ENCODE measurements around the gene C7.
A peak's percentile ranks its signal among the peaks of the same experiment; 100 is the strongest.
"Not testable (repeated sequence)": the region's sequence is repeated elsewhere in the genome, so short reads cannot be mapped to it uniquely, and the experiment has no call there.

C7 gene

GRCh38 chr5:40875958-40876357, 33.3 kb upstream of the C7 start:
- no peak for DNase-seq (ENCODE audit: low read depth)
- TF ChIP-seq, protein P1, sequence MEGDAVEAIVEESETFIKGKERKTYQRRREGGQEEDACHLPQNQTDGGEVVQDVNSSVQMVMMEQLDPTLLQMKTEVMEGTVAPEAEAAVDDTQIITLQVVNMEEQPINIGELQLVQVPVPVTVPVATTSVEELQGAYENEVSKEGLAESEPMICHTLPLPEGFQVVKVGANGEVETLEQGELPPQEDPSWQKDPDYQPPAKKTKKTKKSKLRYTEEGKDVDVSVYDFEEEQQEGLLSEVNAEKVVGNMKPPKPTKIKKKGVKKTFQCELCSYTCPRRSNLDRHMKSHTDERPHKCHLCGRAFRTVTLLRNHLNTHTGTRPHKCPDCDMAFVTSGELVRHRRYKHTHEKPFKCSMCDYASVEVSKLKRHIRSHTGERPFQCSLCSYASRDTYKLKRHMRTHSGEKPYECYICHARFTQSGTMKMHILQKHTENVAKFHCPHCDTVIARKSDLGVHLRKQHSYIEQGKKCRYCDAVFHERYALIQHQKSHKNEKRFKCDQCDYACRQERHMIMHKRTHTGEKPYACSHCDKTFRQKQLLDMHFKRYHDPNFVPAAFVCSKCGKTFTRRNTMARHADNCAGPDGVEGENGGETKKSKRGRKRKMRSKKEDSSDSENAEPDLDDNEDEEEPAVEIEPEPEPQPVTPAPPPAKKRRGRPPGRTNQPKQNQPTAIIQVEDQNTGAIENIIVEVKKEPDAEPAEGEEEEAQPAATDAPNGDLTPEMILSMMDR (IDR thresholded peaks at IDR 0.05; ENCODE audit: control insufficient read depth, extremely low read depth, insufficient read depth) = no peak
- no peak overlapping the region for H3K4me3 ChIP-seq (ENCODE audit: low read depth, low read length)

DNA sequence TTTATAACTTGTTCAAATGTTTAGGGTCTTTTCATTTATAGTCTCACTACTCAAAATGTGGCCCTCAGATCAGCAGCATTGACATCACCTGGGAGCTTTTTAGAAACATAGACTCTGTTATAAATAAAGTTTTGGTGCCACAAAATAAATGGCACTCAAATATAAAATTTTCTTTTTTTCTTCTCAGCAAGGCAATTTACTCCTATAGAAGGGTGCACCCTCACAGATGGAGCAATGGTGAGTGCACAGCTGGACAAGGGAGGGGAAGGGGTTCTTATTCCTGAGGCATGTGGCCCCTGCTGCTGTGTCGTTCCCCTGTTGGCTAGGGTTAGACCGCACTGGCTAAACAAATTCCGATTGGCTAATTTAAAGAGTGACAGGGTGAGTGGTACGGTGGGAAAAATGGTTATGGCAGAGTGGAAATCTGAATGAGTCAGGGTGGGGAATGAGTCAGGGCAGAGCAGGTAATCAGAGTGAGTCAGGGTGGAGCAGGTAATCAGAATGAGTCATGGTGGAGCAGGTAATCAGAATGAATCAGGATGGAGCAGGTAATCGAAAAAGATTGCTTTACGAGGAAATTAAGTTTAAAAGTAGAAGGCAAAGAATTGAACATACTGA, 31.8 kb upstream of the C7 start:
- DNase-seq (ENCODE audit: low read depth) = no peak
- no peak overlapping the region for H3K4me3 ChIP-seq (ENCODE audit: low read depth, low read length)
- TF ChIP-seq, protein P1 (IDR thresholded peaks at IDR 0.05; ENCODE audit: control insufficient read depth, extremely low read depth, insufficient read depth) = no peak

DNA sequence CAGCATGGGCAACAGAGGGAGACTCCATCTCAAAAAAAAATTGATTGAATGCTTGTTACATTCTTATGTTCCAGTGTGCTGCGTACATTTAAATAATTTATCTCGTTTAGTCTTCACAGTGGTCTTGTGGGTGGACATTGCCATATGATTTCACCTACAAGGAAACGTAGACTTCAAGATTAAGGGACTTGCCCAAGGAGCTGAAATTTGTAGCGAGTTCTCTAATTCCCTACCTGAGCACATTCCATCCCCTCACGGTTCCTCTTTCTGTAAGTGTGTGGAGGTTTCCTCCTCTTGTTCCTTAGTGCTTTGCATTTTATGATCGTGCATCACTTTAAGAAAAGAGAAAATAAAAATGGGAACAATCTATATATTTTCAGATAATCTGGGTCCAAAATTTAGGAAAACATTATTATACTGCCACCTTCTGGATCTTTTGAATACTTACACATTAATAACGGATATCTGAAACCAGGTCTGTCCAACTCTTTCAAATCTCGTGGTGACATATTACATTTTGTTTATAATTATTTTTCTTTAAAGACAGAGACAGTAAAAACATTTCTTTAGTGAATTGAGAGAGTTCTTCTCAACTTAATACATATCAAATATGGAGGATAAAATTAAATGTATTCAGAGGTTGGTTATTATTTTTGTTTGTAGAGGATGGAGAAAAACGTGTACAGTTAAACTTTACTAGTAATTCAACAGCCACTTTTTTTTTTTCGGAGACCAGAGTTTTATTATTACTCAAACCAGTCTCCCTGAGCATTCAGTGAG, 29.9 kb upstream of the C7 start:
- TF ChIP-seq, protein P1 (IDR thresholded peaks at IDR 0.05; ENCODE audit: control insufficient read depth, extremely low read depth, insufficient read depth) = peak; percentile 38
- DNase-seq (ENCODE audit: low read depth) = no peak

GRCh38 chr5:40882291-40882690, 27.0 kb upstream of the C7 start:
- DNase-seq (ENCODE audit: low read depth) = no peak
- no peak overlapping the region for H3K4me3 ChIP-seq (ENCODE audit: low read depth, low read length)
- TF ChIP-seq, protein P1 (IDR thresholded peaks at IDR 0.05; ENCODE audit: control insufficient read depth, extremely low read depth, insufficient read depth) = no peak

More for the DNA sequence above, 29.9 kb upstream of the C7 start:
- no peak overlapping the region for H3K4me3 ChIP-seq (ENCODE audit: low read depth, low read length)

- H3K4me3 ChIP-seq (ENCODE audit: low read depth, low read length); DNase-seq (ENCODE audit: low read depth): not testable (repeated sequence)
These were observed 26.2 kb upstream of the C7 start for GRCh38 chr5:40883051-40883450.

DNA sequence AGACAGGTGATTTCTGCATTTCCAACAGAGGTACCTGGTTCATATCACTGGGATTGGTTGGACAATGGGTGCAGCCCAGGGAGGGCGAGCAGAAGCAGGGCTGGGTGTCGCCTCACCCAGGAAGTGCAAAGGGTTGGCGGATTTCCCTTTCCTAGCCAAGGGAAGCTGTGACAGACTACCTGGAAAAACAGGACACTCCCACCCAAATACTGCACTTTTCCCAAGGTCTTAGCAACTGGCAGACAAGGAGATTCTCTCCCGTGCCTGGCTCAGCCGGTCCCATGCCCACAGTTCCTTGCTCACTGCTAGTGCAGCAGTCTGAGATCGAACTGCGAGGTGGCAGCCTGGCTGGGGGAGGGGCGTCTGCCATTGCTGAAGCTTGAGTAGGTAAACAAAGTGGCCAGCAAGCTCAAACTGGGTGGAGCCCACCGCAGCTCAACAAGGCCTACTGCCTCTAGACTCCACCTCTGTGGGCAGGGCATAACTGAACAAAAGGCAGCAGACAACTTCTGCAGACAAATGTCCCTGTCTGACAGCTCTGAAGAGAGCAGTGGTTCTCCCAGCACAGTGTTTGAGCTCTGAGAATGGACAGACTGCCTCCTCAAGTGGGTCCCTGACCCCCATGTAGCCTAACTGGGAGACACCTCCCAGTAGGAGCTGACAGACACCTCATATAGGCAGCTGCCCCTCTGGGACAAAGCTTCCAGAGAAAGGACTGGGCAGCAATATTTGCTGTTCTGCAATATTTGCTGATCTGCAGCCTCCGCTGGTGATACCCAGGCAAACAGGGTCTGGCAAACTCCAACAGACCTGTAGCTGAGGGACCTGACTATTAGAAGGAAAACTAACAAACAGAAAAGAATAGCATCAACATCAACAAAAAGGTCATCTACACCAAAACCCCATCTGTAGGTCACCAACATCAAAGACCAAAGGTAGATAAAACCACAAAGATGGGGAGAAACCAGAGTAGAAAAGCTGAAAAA, 13.6 kb upstream of the C7 start:
- DNase-seq (ENCODE audit: low read depth) = peak; percentile 62
- H3K4me3 ChIP-seq (ENCODE audit: low read depth, low read length) = peak overlapping the region; percentile 1

DNA sequence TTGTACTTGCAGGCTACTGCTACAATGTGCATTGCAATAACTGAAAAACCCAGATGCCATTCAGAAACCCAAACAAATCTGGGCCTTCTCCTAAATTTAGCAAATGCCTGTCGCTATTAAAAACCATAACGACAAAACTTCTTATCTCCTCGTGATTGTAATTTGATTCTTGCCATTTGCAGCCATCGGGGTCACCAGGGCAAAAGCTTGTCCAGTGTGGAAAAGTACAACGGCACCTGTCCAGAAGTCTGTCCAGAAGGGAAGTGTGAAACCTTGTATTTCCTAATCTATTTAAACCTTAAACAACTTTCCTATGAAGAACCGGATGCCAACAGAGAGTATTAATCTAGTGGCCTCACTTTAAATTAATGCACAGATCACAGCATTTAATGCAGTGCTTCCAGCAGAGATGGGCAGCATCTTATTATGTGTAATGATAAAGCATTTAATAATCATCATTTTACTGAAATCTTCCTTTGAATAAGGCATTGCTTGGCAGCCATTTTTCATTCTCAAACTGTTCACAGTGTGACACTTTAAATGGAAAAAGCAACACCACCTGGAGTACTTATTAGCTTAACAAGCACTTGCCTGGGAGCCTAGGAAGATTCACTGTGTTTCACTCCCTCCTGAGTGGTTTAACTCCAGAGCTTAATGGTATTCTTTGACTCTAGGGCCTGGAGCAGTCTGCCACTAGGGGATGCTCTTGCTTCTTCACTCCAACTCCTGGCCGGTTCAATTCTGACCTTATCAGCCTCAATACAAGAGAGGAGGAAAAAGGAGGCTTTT, 4.9 kb upstream of the C7 start:
- H3K4me3 ChIP-seq (ENCODE audit: low read depth, low read length) = no peak overlapping the region
- DNase-seq (ENCODE audit: low read depth) = peak; percentile 37
- TF ChIP-seq, protein P1 (IDR thresholded peaks at IDR 0.05; ENCODE audit: control insufficient read depth, extremely low read depth, insufficient read depth) = peak; percentile 99

Measured in LNCaP clone FGC (cell line).